Gastrocnemius medialis (tissue), 4 donors: Measurements from ENCODE around the gene AK1. TPM values are rescaled to one million over a fixed set of nuclear protein-coding genes. Genes with fewer than 3 reads are reported as not detected.
A peak's percentile ranks its signal among the peaks of the same experiment; 100 is the strongest.

Source experiments
- ATAC-seq, 2 donors: fragments of 150-250 bp; one replicate each; pipeline ENCODE4 v1.9.1; 2016
- DNase-seq, 2 donors: peaks; one replicate each; pipeline ENCODE4 v3.0.0-alpha.2; 2019
- H3K27ac ChIP-seq, 4 donors: fragments of 200-600 bp; sonication (generic); 1 replicate in 1 of 4; 2 replicates in 3 of 4; pipeline ENCODE4 v1.5.1; 2016 to 2018; ENCODE audit warnings: mild to moderate bottlenecking in 2 of 4, moderate library complexity in 1 of 4
- H3K27me3 ChIP-seq, 3 donors: fragments of 200-600 bp; sonication (generic) in 2 of 3; 1 replicate in 1 of 3; 2 replicates in 2 of 3; pipeline versions ENCODE4 v1.5.1 to v1.6.0; 2016 to 2019; ENCODE audit warnings: mild to moderate bottlenecking in 1 of 3, moderate library complexity in 1 of 3
- H3K36me3 ChIP-seq, 2 donors: fragments of 200-600 bp; sonication (generic) in 1 of 2; one replicate each; pipeline ENCODE4 v1.5.1; 2017 to 2018
- H3K4me1 ChIP-seq, 2 donors: fragments of 200-600 bp; sonication (generic) in 1 of 2; one replicate each; pipeline ENCODE4 v1.5.1; 2016 to 2017; ENCODE audit warnings: mild to moderate bottlenecking in 2 of 2
- H3K4me3 ChIP-seq, 4 donors: fragments of 200-600 bp; sonication (generic) in 3 of 4; 1 replicate in 1 of 4; 2 replicates in 3 of 4; pipeline ENCODE4 v1.5.1; 2016 to 2019; ENCODE audit warnings: mild to moderate bottlenecking in 2 of 4
- H3K9me3 ChIP-seq, 3 donors: fragments of 200-600 bp; sonication (generic) in 2 of 3; 1 replicate in 1 of 3; 2 replicates in 2 of 3; pipeline ENCODE4 v1.5.1; 2016 to 2019
- CTCF ChIP-seq, 5 experiments: fragments of 450-650 bp in 3 of 5; fragments of 200-600 bp in 2 of 5; sonication (generic) in 2 of 5; IDR thresholded peaks in 4 of 5; conservative IDR thresholded peaks in 1 of 5; 1 replicate in 4 of 5; 2 replicates in 1 of 5; pipeline ENCODE4 v1.5.1; 2016 to 2019; ENCODE audit warnings: antibody characterized with exemption in 5 of 5, mild to moderate bottlenecking in 3 of 5, moderate library complexity in 3 of 5
- POLR2A ChIP-seq, 2 donors: fragments of 450-650 bp; IDR thresholded peaks; one replicate each; pipeline ENCODE4 v1.6.1; 2017; ENCODE audit warnings: antibody characterized with exemption in 2 of 2, mild to moderate bottlenecking in 2 of 2, moderate library complexity in 2 of 2
- in situ Hi-C, 4 donors: fragments of 200-750 bp; cut with MboI; loops; one replicate each; pipeline versions ENCODE4 v1.15.0 to v1.8.0; 2017; ENCODE audit warnings: low sequenced_read_pairs in 4 of 4
- intact Hi-C: fragments of 100-400 bp; cut with DNase I; formaldehyde crosslinking; loops from one replicate; pipeline ENCODE4 v1.15.1; 2023; ENCODE audit warnings: low total_unique reads
- total RNA-seq, 4 donors: library from RNA; depleted of rRNA; stranded (reverse); fragments of >200 nt; gene quantifications; one replicate each; pipeline versions ENCODE4 v1.1.0 to v1.2.3, GENCODE V29; 2016

The AK1 gene
- total RNA-seq = 100 to 1,000 TPM; 240 to 489 (median 359) TPM

- peak; percentile 75 to 83 for DNase-seq
- in situ Hi-C loops (no loop called here), intact Hi-C loops (loop anchor here (1.0 to 5.0 kb wide), 6 partner anchors 20 to 290 kb away; partner anchors contain the start of genes CDK9, FPGS and ST6GALNAC4)
- no peaks in the 10 kb centered on the region for H3K9me3 ChIP-seq
- TF ChIP-seq CTCF (IDR thresholded peaks at IDR 0.05 in 4 of 5, conservative IDR thresholded peaks at IDR 0.05 in 1 of 5) (no peak), POLR2A (IDR thresholded peaks at IDR 0.05) (peak; percentile 74 to 90)
- H3K4me3 ChIP-seq = peak within 1 kb of the TSS; percentile 60 to 74 (median 68)
- peak; percentile 68 to 70 for ATAC-seq
- H3K36me3 ChIP-seq = peaks cover 0 to 3% of the 10 kb centered on the region in 2 donors
- H3K27ac ChIP-seq = peak within 1 kb of the TSS; percentile 86 to 96 (median 91)
- no peaks in the 10 kb centered on the region for H3K27me3 ChIP-seq
- H3K4me1 ChIP-seq = peaks cover 47 to 48% of the 10 kb centered on the region in 2 donors
These were observed at the start of gene AK1 for GRCh38 chr9:127877566-127877998. Gene AK1, minus strand, starts transcription at chr9:127877675. Its CDS starts 3,058 bp downstream, at chr9:127874617.

- H3K9me3 ChIP-seq = no peaks in the 10 kb centered on the region
- H3K4me3 ChIP-seq = no peak overlapping the region
- intact Hi-C loops (loop anchor here (10.0 kb wide), 1 partner anchor 422 kb away; no protein-coding TSS in a partner anchor), in situ Hi-C loops (loop anchor here in 2 of 4 donors (10.0 kb wide), 2 partner anchors 192 to 332 kb away; partner anchors contain the start of gene TOR2A (in 1 of the 2))
- H3K36me3 ChIP-seq = no peaks in the 10 kb centered on the region
- H3K27ac ChIP-seq = no peak overlapping the region
- peaks cover 35 to 46% (median 41%) of the 10 kb centered on the region in 3 donors for H3K27me3 ChIP-seq
- ATAC-seq (no peak), DNase-seq (no peak)
- peaks cover 14 to 20% of the 10 kb centered on the region in 2 donors for H3K4me1 ChIP-seq
- no peak for TF ChIP-seq POLR2A (IDR thresholded peaks at IDR 0.05)
- no peak for TF ChIP-seq CTCF (IDR thresholded peaks at IDR 0.05 in 4 of 5, conservative IDR thresholded peaks at IDR 0.05 in 1 of 5)
These were observed 49.4 kb upstream of the AK1 start for GRCh38 chr9:127926906-127927200.

GRCh38 chr9:127925959-127926905, 48.8 kb upstream of the AK1 start:
- peaks cover 35 to 46% (median 41%) of the 10 kb centered on the region in 3 donors for H3K27me3 ChIP-seq
- in situ Hi-C loops = loop anchor here in 2 of 4 donors (10.0 kb wide), 2 partner anchors 191 to 331 kb away; partner anchors contain the start of gene TOR2A (in 1 of the 2)
- intact Hi-C loops = loop anchor here (10.0 kb wide), 1 partner anchor 421 kb away; no protein-coding TSS in a partner anchor

More at GRCh38 chr9:127925959-127926905, 48.8 kb upstream of the AK1 start:
- no peak for DNase-seq
- no peaks in the 10 kb centered on the region for H3K36me3 ChIP-seq
- TF ChIP-seq CTCF (IDR thresholded peaks at IDR 0.05 in 4 of 5, conservative IDR thresholded peaks at IDR 0.05 in 1 of 5) (no peak), POLR2A (IDR thresholded peaks at IDR 0.05) (no peak)
- no peak overlapping the region for H3K27ac ChIP-seq
- peaks cover 16 to 24% of the 10 kb centered on the region in 2 donors for H3K4me1 ChIP-seq
- no peak overlapping the region for H3K4me3 ChIP-seq
- H3K9me3 ChIP-seq = no peaks in the 10 kb centered on the region
- no peak for ATAC-seq
